SK-N-MC (cell line): ENCODE data around the gene OR5K2.

Experiments used
- EZH2 ChIP-seq: fragments of 200-600 bp; sonication (generic); IDR thresholded peaks from one replicate; pipeline ENCODE4 v1.6.1; 2017; ENCODE audit warnings: antibody characterized with exemption
- FOXP2 ChIP-seq: optimal IDR thresholded peaks from 2 replicates; pipeline ENCODE3; 2011; ENCODE audit warnings: mild to moderate bottlenecking, moderate library complexity; ENCODE audit not compliant: insufficient read depth; ENCODE audit errors: extremely low read length, control extremely low read depth
- POLR2AphosphoS5 ChIP-seq: IDR thresholded peaks from 2 replicates; pipeline ENCODE4 v1.6.1; 2012; ENCODE audit warnings: mild to moderate bottlenecking, low read depth, low read length, borderline replicate concordance

DNA sequence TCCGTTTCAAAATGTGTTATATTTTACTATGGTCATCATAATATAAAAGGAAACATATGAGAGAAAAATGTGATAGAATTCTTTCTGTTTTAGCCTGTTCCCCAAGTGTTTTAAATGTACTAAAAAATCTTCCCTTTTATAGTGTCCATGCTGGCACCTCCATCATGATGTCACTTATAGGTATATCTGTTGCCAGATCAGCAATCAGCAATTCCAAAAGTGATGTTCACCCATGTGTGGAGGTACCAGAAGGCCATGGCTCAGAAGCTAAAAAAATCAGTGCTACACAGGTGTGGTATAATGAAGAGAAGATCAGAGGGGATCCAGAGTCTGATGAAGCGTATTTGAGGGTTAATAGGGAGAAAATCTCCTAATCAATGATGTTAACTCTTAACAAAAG is 33.2 kb downstream of the OR5K2 start:
- TF ChIP-seq EZH2 (no peak), POLR2AphosphoS5 (no peak), FOXP2 (no peak)
